K562 (cell line): ENCODE data around the gene CNNM2.

Source experiments
- C11orf30 ChIP-seq: fragments of 450-650 bp; IDR thresholded peaks from 2 replicates; pipeline ENCODE4 v1.6.1; 2016; ENCODE audit warnings: low read depth, mild to moderate bottlenecking
- CTCF ChIP-seq, 3 experiments: IDR thresholded peaks in 2 of 3; conservative IDR thresholded peaks in 1 of 3; 2 replicates each; pipeline ENCODE4 v1.5.1; 2011 to 2012; ENCODE audit warnings: low read length in 3 of 3, mild to moderate bottlenecking in 3 of 3, control low read depth in 2 of 3, improper control_type of control experiment in 1 of 3, inconsistent platforms in 1 of 3, low read depth in 1 of 3, mixed read lengths in 1 of 3, moderate library complexity in 1 of 3; ENCODE audit not compliant: insufficient read depth in 2 of 3
- FOXK1 ChIP-seq: sonication (generic); formaldehyde crosslinking; IDR thresholded peaks from 2 replicates; pipeline ENCODE4 v1.8.0; 2022; ENCODE audit warnings: missing genetic modification reagents, mild to moderate bottlenecking, borderline replicate concordance
- STAG1 ChIP-seq: sonication (generic); formaldehyde crosslinking; IDR thresholded peaks from 2 replicates; pipeline ENCODE4 v1.5.0; 2020; ENCODE audit warnings: missing genetic modification reagents, borderline replicate concordance
- ZNF274 ChIP-seq: IDR thresholded peaks from 2 replicates; pipeline ENCODE4 v1.6.1; 2011; ENCODE audit warnings: low read depth, mild to moderate bottlenecking, low read length, moderate library complexity, borderline replicate concordance
- ZNF551 ChIP-seq: fragments of 250-450 bp; sonication (Bioruptor Pico); IDR thresholded peaks from 2 replicates; pipeline ENCODE4 v1.5.0; 2021; ENCODE audit warnings: mild to moderate bottlenecking, moderate library complexity

- no peak for TF ChIP-seq ZNF551
- TF ChIP-seq CTCF (IDR thresholded peaks at IDR 0.05 in 2 of 3, conservative IDR thresholded peaks at IDR 0.05 in 1 of 3; ENCODE audit: insufficient read depth in 2 of 3, low read depth in 1 of 3, low read length in 3 of 3) = no peak
- no peak for TF ChIP-seq STAG1 (CRISPR knock-in tag)
- TF ChIP-seq C11orf30 = no peak
- TF ChIP-seq FOXK1 (CRISPR knock-in tag) = no peak
- TF ChIP-seq ZNF274 = no peak
These were observed 161.0 kb downstream of the CNNM2 start for GRCh38 chr10:103079100-103079499.
